GM12864 (cell line): Measurements from ENCODE around the gene NRXN2.

ENCODE experiments used
- DNase-seq: peaks from one replicate; pipeline ENCODE4 v3.0.0-alpha.2; 2011; ENCODE audit warnings: low read depth
- H3K4me3 ChIP-seq: 2 replicates; pipeline ENCODE4 v1.5.1; 2011; ENCODE audit warnings: mild to moderate bottlenecking, low read depth, low read length, control low read depth
- CTCF ChIP-seq: IDR thresholded peaks from 2 replicates; pipeline ENCODE4 v1.5.1; 2011; ENCODE audit warnings: low read depth, mild to moderate bottlenecking, moderate library complexity, low read length, control low read depth, inconsistent platforms; ENCODE audit errors: missing control alignments

NRXN2 gene

GRCh38 chr11:64742889-64743590, 20.0 kb upstream of the NRXN2 start:
- no peak for DNase-seq
- TF ChIP-seq CTCF: peak; percentile 93
- peak overlapping the region; percentile 41; the same call in 1 of the 2 replicates for H3K4me3 ChIP-seq

- H3K4me3 ChIP-seq: peak overlapping the region; percentile 41; the same call in 1 of the 2 replicates
- no peak for TF ChIP-seq CTCF
- DNase-seq: no peak
Measured at GRCh38 chr11:64742087-64742888, 19.3 kb upstream of the NRXN2 start.

GRCh38 chr11:64741375-64742086, 18.5 kb upstream of the NRXN2 start:
- no peak for TF ChIP-seq CTCF
- DNase-seq: no peak
- H3K4me3 ChIP-seq: no peak overlapping the region

- no peak for TF ChIP-seq CTCF
- DNase-seq: no peak
- H3K4me3 ChIP-seq: no peak overlapping the region
Measured at GRCh38 chr11:64739871-64740270, 16.9 kb upstream of the NRXN2 start.

- no peak for DNase-seq
- no peak overlapping the region for H3K4me3 ChIP-seq
- TF ChIP-seq CTCF: no peak
Measured at GRCh38 chr11:64736654-64737053, 13.7 kb upstream of the NRXN2 start.

- no peak overlapping the region for H3K4me3 ChIP-seq
- TF ChIP-seq CTCF: no peak
- no peak for DNase-seq
Measured at GRCh38 chr11:64735725-64736259, 12.8 kb upstream of the NRXN2 start.
